ENCODE data around the gene KIAA1549.

KIAA1549 gene

GRCh38 chr7:138974675-138975292, 6.4 kb downstream of the KIAA1549 start:
- DNase-seq, result no peak

DNA sequence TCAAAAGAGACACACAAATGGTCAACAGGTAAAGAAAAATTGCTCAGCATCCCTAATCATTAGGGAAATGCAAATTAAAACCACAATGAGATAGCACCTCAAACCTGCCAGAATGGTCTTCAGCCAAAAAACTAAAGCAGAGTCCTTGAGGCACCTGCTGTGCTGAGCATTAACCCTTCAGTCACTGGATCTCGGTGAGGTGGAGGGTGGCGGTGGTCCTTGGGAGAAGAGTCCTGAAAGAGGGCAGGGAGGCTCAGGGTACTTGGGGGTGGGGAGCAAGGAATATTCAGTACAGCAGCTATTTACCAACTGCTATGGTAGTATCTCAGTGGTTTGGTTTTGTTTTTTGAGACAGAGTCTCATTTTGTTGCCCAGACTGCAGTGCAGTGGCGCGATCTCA, 7.1 kb downstream of the KIAA1549 start:
- no peak for DNase-seq

GRCh38 chr7:138970952-138971351, 10.2 kb downstream of the KIAA1549 start:
- no peak for DNase-seq

DNA sequence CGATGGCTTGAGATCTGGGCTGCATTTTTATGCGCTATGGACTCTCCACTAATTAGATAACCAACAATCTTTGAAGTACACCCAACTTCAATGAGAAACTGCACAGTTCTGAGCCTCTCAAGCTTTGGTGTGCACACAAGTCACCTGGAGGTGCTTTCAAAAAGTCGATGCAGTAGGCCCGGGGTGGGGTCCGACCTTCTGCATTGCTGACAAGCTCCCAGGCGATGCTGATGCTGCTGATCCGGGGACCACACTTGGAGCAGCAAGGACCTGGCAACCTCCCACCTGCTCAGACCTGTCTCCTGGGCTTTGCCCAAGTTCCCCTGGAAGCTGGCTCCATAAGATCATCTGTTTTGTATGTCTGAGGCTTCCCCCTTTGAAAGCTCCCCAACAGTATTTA, 10.7 kb downstream of the KIAA1549 start:
- no peak for DNase-seq

DNA sequence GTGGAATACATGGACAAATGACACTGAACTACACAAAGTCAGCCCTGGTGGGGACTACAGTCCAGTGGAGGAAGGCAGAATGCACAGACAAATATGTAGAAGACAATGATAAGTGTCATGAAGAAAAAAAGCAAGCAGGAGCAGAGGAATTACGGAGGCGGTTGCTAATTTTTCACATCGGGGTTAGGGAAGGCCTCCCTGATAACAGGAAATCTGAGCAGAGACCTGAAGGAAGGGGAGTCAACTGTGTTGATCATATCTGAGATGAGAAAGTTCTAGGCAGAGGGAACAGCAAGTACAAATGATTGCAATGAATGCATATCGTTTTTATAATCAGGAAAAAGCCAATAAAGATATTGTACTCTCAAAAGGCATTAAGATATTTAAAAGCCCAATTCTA, 14.0 kb downstream of the KIAA1549 start:
- DNase-seq, result no peak

DNA sequence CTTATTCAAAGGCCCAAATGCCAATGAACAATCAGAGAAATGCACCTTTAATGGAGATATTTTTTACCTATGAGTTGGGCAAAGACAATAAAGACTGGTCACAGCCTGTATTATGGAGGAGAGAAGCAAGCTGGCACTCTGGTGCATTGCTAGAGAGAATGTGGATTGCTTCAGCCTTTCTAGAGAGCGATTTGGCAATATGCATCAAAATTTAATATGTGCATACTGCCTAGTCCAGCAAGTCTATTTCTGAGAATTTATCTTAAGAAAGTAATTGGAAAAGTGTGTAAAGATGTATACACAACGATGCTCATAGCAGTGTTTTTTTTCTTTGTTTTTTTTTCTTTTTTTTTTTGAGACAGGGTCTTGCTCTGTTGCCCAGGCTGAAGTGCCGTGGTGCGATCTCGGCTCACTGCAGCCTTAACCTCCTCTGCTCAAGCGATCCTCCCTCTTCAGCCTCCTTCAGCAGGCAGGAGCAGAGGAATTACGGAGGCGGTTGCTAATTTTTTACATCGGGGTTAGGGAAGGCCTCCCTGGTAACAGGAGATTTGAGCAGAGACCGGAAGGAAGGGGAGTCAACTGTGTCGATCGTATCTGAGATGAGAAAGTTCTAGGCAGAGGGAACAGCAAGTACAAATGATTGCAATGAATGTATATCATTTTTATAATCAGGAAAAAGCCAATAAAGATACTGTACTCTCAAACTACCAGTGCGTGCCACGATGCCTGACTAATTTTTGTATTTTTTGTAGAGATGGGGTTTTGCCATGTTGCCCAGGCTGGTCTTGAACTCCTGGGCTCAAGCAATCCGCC, 16.4 kb downstream of the KIAA1549 start:
- DNase-seq, result no peak

GRCh38 chr7:138963675-138964074, 17.5 kb downstream of the KIAA1549 start:
- no peak for DNase-seq

- DNase-seq, result no peak
These were observed 18.5 kb downstream of the KIAA1549 start for GRCh38 chr7:138962561-138963270.

DNA sequence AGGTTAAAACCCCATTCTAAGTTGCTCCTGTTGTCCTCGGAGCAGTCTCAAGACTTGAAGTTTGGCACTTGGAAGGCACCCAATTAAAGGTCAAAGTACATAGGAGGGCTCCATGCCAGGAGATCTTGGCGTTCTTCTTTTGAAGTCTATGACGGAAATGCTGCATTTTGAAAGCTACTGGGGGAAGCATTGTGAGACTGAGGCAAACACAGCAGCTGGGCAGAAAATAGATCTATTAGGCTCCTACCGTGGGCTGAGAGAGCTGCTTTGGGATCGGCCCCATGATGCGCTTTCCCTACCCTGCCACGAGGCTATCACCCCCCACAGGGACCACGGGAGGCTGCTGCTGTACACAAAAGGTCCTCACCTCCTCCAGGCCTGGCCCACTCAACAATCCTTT, 20.0 kb downstream of the KIAA1549 start:
- no peak for DNase-seq

DNA sequence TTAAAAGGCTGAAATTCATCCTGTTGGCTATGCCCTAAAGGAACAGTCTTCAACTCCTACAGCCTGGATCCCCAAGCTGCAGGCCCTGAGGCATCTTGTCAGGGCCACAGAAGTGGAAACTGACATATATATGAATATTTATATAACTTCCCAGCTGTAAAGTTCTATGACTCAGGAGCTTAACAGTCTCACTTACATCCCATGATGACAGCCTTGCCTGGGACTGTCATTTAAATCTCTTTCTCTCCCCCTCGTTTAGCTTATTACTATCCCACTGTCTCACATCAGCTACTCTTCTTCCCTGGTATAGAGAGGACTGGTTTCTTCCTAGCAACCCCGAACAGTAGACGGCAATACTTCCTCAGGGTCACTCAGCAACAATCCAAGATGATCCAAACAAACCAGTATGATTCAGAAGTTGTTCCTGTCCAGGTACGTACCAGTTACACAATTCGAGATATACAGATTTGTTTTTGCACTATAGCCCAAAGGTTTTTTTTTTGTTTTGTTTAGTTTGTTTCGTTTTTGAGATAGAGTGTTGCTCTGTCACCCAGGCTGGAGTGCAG, 22.7 kb downstream of the KIAA1549 start:
- DNase-seq, result no peak

DNA sequence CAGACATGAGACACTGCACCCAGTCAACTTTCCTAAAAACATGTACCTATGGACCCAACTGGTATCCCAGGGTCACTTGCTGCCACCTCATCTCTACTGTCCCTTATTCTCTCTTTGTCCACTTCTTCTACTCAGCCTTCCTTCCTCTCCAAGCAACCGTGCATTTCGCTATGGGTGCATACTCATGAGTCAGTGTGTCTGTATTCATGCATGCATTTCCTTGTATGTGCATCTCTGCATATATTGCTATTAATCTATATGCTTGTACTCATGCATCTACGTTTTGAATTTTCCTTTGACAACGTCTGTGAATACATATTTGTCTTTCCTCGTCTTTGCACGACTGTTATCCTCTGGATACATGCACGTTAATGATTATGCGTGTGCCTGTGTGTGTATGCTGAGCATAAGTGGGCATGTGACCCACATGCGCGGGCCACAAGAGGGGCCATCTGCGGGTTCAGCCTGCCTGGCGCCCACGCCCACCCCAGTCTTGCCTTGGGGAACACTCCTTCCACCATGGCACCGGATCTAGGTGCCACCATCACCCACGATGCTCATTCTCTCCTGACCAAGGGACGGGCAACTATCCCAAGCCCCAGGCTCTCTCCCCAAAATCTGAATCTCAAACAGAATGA, 23.3 kb downstream of the KIAA1549 start:
- DNase-seq, result no peak

GRCh38 chr7:138957217-138957616, 24.0 kb downstream of the KIAA1549 start:
- DNase-seq, result no peak

GRCh38 chr7:138954545-138955475, 26.4 kb downstream of the KIAA1549 start:
- no peak for DNase-seq

DNA sequence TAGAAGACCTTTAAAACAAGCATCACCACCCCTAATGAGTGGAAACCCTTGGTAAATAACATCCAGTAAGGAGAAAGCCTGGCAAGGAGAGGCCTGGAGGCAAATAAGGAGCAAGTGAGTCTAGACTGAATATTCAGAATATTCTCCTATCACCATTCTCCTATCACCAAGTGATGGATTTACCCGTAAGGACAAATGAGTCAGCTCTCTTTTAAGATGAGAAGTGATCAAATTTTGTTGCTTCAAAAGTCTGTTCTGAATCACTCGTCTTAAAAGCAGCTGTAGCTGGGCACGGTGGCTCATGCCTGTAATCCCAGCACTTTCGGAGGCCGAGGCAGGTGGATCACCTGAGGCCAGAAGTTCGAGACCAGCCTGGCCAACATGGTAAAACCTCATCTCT, 28.4 kb downstream of the KIAA1549 start:
- no peak for DNase-seq

- DNase-seq, result no peak
These were observed 29.2 kb downstream of the KIAA1549 start for GRCh38 chr7:138951953-138952352.

DNA sequence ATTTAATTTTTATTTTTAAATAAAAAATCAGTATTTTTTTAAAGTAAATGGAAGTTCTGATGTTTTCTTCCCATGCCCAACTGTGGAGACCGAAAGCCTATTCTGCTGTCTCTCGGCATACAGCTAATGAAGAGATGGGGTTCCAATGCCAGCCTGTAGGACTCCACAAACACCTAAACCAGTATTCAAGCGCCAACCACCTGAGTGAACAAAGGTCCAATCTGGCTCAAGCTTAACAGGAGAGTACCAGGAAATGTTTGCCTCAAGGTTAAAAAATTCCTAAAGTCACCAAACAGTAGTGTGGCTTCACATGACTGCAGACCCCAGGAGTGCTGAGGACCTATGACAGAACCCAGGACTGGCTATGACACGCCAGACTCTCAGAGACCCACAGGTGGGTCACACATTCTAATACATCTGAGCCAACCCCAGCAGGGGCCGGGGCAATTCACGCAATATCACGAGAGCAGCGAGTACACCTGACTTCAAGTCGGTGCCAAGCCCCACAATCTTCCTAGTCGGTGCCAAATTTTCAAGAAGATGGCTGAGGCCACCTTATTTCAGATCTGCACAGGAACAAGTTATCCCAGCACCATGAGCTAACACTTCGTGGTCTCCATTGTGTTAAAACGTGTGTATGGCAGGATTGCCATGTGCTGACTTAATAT, 31.6 kb downstream of the KIAA1549 start:
- DNase-seq, result no peak

- DNase-seq, result no peak
These were observed 32.8 kb downstream of the KIAA1549 start for GRCh38 chr7:138948403-138948802.

DNA sequence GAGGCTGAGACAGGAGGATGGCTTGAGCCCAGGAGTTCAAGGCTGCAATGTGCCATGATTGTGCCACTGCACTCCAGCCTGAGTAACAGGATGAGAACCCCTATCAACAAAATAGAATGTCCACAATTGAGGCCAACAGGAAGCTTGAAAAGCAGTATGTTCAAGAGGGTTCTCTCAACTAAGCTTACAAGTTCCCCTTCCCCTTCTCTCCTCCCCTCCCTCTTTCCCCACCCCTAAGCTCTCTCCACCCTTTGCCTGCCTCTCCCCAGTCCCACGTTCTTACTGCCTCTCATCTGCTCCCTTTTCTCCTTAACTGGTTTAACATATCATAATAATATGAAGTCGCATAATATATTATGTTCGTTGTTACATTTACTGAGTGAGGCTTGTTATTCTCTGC, 35.4 kb downstream of the KIAA1549 start:
- DNase-seq, result no peak

GRCh38 chr7:138945154-138945553, 36.0 kb downstream of the KIAA1549 start:
- DNase-seq, result no peak

DNA sequence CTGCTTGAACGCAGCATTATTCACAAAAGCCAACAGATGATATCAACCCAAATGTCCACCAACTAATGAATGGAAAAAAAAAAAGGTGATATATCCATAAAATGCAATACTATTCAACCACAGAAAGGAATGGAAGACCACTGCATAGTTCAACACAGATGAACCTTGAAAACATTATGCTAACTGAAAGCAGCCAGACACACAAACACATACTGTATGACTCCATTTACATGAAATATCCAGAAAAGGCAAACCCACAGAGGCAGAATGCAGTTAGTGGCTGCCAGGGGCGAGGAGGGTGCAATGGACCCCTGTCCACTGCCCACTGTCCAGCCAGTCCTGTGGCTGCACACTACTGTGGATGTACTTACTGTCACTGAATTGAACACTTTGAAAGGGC, 36.6 kb downstream of the KIAA1549 start:
- no peak for DNase-seq

DNA sequence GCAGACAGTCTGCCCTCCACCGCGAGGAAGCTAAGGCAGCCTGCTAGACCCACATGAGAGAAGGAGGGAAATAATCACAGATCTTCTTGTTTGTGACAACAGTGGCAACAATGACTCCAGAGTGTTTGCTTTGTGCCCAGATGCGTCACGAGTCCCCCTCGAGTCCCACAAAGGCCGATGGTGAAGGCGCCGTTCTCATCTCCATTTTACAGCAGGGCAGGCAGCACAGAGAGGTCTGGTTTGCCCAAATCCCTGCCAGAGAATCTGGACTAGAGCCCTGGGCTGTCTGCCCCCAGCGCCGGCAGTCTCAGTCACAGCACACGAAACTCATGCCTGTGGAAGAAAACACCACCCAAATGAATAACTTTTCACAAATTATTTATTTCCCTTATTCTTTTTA, 38.1 kb downstream of the KIAA1549 start:
- DNase-seq, result peak; percentile 5
